Lower leg skin (tissue), 4 donors: Measurements from ENCODE around the gene ATE1. TPM values are rescaled to one million over a fixed set of nuclear protein-coding genes. Genes with fewer than 3 reads are reported as not detected.
"Not testable (repeated sequence)": the region's sequence is repeated elsewhere in the genome, so short reads cannot be mapped to it uniquely, and the experiment has no call there.

Experiments
- DNase-seq, 2 donors: peaks; one replicate each; pipeline ENCODE4 v3.0.0-alpha.2; 2019; ENCODE audit warnings: low spot score in 2 of 2
- H3K4me3 ChIP-seq: fragments of 200-600 bp; sonication (generic); 2 replicates; pipeline ENCODE4 v1.5.1; 2017; ENCODE audit warnings: mild to moderate bottlenecking, low read depth; ENCODE audit not compliant: poor library complexity, severe bottlenecking
- POLR2A ChIP-seq, 2 donors: fragments of 450-650 bp; IDR thresholded peaks; one replicate each; pipeline ENCODE4 v1.6.1; 2016 to 2017; ENCODE audit warnings: antibody characterized with exemption in 2 of 2, mild to moderate bottlenecking in 1 of 2, moderate library complexity in 1 of 2
- WGBS, 2 donors: methylation state at CpG; one replicate each; pipeline ENCODE4 v1.1.5; 2018; 5-methylcytosine and 5-hydroxymethylcytosine counted together
- intact Hi-C: fragments of 100-400 bp; cut with DNase I; formaldehyde crosslinking; loops from one replicate; pipeline ENCODE4 v1.15.0; 2023; ENCODE audit warnings: low total_unique reads
- total RNA-seq, 4 donors: library from RNA; depleted of rRNA; stranded (reverse); fragments of >200 nt; gene quantifications; one replicate each; pipeline ENCODE4 v1.1.0, GENCODE V29; 2016
- TF ChIP-seq, protein P1 (sequence below), 3 donors: fragments of 450-650 bp; IDR thresholded peaks; one replicate each; pipeline ENCODE4 v1.5.1; 2016; ENCODE audit warnings: antibody characterized with exemption in 3 of 3, mild to moderate bottlenecking in 3 of 3, moderate library complexity in 2 of 3

ATE1 gene
- total RNA-seq, 4 donors from 2014 or later, result 11.5 to 22.2 (median 18.2) TPM

DNA sequence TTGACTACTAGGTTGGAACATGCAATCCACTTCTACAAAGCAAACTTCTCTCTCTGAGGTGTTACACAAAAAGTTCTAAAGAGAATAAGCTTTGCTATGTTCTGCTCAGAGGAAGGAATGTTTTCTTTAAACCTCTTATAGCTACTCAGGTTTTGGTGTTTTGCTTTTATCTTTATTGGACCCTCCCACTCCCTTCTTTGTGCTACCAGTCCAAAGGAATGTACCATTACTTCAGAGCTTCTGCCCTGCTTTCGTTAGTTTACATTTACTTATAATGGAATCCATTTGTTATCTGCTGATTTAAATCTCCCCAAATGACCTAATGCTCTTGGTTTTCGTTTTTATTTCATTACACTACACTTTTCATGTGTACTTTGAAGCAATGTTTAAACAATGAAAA, 154.9 kb downstream of the ATE1 start:
- H3K4me3 ChIP-seq, result no peak overlapping the region
- 63 to 69% methylated on average over 2 of the region's 2 CpGs for WGBS, 2 donors
- no peak for DNase-seq
- no peak for TF ChIP-seq POLR2A (IDR thresholded peaks at IDR 0.05)
- TF ChIP-seq, protein P1, sequence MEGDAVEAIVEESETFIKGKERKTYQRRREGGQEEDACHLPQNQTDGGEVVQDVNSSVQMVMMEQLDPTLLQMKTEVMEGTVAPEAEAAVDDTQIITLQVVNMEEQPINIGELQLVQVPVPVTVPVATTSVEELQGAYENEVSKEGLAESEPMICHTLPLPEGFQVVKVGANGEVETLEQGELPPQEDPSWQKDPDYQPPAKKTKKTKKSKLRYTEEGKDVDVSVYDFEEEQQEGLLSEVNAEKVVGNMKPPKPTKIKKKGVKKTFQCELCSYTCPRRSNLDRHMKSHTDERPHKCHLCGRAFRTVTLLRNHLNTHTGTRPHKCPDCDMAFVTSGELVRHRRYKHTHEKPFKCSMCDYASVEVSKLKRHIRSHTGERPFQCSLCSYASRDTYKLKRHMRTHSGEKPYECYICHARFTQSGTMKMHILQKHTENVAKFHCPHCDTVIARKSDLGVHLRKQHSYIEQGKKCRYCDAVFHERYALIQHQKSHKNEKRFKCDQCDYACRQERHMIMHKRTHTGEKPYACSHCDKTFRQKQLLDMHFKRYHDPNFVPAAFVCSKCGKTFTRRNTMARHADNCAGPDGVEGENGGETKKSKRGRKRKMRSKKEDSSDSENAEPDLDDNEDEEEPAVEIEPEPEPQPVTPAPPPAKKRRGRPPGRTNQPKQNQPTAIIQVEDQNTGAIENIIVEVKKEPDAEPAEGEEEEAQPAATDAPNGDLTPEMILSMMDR (IDR thresholded peaks at IDR 0.05), result no peak
- intact Hi-C loops, result no loop called here

DNA sequence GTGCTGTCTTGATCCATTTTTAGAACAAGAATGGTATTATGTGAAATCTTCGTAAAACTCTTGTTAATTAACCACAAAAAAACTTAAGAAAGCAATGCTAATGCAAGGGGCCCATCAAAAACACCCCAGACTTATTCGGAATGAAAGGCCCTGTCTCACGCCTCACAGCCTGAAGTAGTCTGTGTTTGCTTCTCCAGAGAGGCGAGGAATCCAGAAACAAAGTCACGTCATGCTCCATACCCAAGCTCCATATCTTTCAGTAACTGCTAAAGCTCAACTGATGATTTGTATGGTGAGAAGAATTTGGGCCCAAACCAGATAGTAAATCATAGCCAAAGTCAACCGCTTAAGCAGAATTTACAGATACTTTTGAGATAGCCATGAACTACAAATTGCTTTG, 155.4 kb downstream of the ATE1 start:
- TF ChIP-seq POLR2A (IDR thresholded peaks at IDR 0.05), result no peak
- TF ChIP-seq, protein P1 (IDR thresholded peaks at IDR 0.05), result no peak
- H3K4me3 ChIP-seq, result no peak overlapping the region
- 72 to 78% methylated on average over 6 of the region's 6 CpGs for WGBS, 2 donors
- intact Hi-C loops, result no loop called here
- DNase-seq, result no peak

- intact Hi-C loops, result no loop called here
- no peak for DNase-seq
- no peak overlapping the region for H3K4me3 ChIP-seq
- TF ChIP-seq, protein P1 (IDR thresholded peaks at IDR 0.05), result no peak
- no peak for TF ChIP-seq POLR2A (IDR thresholded peaks at IDR 0.05)
- WGBS, 2 donors, result 46 to 48% methylated on average over 5 of the region's 5 CpGs
Observed at GRCh38 chr10:121771966-121772365, 155.9 kb downstream of the ATE1 start.

DNA sequence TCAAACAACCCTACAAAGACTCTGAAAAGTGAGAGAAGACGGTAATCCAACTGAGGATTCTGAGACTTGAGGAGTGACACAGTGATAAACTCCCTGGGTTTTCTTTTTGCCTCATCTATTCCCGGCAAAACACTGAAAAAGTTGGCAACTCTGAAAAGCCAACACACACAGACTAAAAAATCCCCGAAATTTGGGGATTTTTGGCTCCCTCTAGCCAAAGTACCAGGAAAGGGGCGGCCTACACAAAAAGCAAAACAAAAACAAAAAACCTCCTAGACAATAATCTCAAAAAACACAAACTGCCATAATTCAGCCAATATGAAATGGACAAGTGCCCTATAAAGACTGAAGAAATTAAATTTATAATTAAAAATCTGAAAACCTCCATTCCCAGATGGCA, 161.4 kb downstream of the ATE1 start:
- TF ChIP-seq POLR2A (IDR thresholded peaks at IDR 0.05), result no peak
- TF ChIP-seq, protein P1 (IDR thresholded peaks at IDR 0.05), result no peak
- DNase-seq, result no peak
- intact Hi-C loops, result no loop called here
- no peak overlapping the region for H3K4me3 ChIP-seq
- 56 to 59% methylated on average over 4 of the region's 4 CpGs for WGBS, 2 donors

GRCh38 chr10:121765204-121765603, 162.6 kb downstream of the ATE1 start:
- intact Hi-C loops, result no loop called here
- no peak overlapping the region for H3K4me3 ChIP-seq
- TF ChIP-seq, protein P1 (IDR thresholded peaks at IDR 0.05), result no peak
- TF ChIP-seq POLR2A (IDR thresholded peaks at IDR 0.05), result no peak
- DNase-seq, result no peak
- WGBS, 2 donors, result 48 to 54% methylated on average over 4 of the region's 4 CpGs

DNA sequence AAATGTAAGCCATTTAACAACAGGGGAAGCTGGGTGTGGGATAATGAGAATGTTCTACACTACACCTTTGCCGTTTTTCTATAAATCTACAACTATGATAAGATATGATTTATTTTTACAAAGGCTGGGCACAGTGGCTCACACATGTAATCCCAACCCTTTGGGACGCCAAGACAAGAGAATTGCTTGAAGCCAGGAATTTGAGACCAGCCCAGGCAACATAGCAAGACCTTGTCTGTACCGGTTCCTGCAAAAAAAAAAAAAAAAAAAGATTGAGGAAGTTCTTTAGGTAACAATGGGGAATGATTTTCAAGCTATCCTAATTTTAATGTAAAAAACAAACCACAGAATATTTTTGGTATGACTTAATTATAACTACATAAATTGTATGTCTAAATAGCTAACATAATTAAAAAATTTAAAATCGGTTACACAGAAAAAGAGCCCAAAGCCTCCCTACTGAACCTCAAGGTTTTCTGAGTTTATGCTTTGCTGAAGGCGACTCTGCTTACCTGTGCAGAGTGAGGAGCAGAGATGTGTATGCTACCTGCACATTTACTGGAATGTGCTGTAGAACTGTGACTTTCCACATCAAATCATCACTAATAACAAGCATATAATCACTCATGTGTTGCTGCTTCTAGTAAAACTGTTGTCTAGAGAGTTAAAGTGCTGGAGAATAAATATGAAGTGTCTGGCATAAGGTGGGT, 163.4 kb downstream of the ATE1 start:
- DNase-seq, result no peak
- intact Hi-C loops, result no loop called here
- no peak overlapping the region for H3K4me3 ChIP-seq
- 49 to 50% methylated on average over 5 of the region's 5 CpGs for WGBS, 2 donors
- TF ChIP-seq, protein P1 (IDR thresholded peaks at IDR 0.05), result no peak
- no peak for TF ChIP-seq POLR2A (IDR thresholded peaks at IDR 0.05)

- DNase-seq, intact Hi-C loops, H3K4me3 ChIP-seq: not testable (repeated sequence)
- 93 to 97% methylated on average over 1 of the region's 1 CpG for WGBS, 2 donors
Observed at GRCh38 chr10:121757241-121757640, 170.6 kb downstream of the ATE1 start.

- intact Hi-C loops, DNase-seq, H3K4me3 ChIP-seq: not testable (repeated sequence)
- 98 to 99% methylated on average over 2 of the region's 2 CpGs for WGBS, 2 donors
Observed at GRCh38 chr10:121755496-121755895, 172.3 kb downstream of the ATE1 start.
